ENCODE results near the gene CHID1. TPM values are rescaled to one million over a fixed set of nuclear protein-coding genes. Genes with fewer than 3 reads are reported as not detected.

Gene CHID1
- total RNA-seq, 1 donor from 2014 or later, result 72.9 TPM

GRCh38 chr11:910044-910588 is 494 bp downstream of the CHID1 start:
- Histone ChIP-seq H3K4me3 (peak overlapping the region; percentile 91), H3K9me3 (no peaks in the 10 kb centered on the region), H3K36me3 (no peaks in the 10 kb centered on the region), H3K27ac (peak overlapping the region; percentile 90), H3K27me3 (no peaks in the 10 kb centered on the region), H3K4me1 (peaks cover 29% of the 10 kb centered on the region)
- no peak for TF ChIP-seq POLR2A (IDR thresholded peaks at IDR 0.05)
- TF ChIP-seq, protein P1, sequence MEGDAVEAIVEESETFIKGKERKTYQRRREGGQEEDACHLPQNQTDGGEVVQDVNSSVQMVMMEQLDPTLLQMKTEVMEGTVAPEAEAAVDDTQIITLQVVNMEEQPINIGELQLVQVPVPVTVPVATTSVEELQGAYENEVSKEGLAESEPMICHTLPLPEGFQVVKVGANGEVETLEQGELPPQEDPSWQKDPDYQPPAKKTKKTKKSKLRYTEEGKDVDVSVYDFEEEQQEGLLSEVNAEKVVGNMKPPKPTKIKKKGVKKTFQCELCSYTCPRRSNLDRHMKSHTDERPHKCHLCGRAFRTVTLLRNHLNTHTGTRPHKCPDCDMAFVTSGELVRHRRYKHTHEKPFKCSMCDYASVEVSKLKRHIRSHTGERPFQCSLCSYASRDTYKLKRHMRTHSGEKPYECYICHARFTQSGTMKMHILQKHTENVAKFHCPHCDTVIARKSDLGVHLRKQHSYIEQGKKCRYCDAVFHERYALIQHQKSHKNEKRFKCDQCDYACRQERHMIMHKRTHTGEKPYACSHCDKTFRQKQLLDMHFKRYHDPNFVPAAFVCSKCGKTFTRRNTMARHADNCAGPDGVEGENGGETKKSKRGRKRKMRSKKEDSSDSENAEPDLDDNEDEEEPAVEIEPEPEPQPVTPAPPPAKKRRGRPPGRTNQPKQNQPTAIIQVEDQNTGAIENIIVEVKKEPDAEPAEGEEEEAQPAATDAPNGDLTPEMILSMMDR (IDR thresholded peaks at IDR 0.05), result no peak
- TF ChIP-seq POLR2AphosphoS5 (IDR thresholded peaks at IDR 0.05; ENCODE audit: insufficient read depth in 1 of 2, low read depth in 1 of 2), result no peak
- DNase-seq (ENCODE audit: extremely low spot score in 2 of 2), result no peak
- intact Hi-C loops (cut with DNase I), result no loop called here

- Histone ChIP-seq H3K27me3 (no peaks in the 10 kb centered on the region), H3K27ac (no peak overlapping the region), H3K4me3 (peak overlapping the region in 1 of 2 donors; percentile 91), H3K36me3 (peaks cover 0 to 4% of the 10 kb centered on the region in 2 donors), H3K4me1 (peaks cover 29% of the 10 kb centered on the region), H3K9me3 (no peaks in the 10 kb centered on the region)
- TF ChIP-seq, protein P1 (IDR thresholded peaks at IDR 0.05), result no peak
- TF ChIP-seq POLR2A (IDR thresholded peaks at IDR 0.05), result no peak
- TF ChIP-seq POLR2AphosphoS5 (IDR thresholded peaks at IDR 0.05; ENCODE audit: insufficient read depth in 1 of 2, low read depth in 1 of 2), result no peak
- intact Hi-C loops (cut with DNase I), result no loop called here
- no peak for DNase-seq (ENCODE audit: extremely low spot score in 2 of 2)
Observed at GRCh38 chr11:909406-909805, 1.2 kb downstream of the CHID1 start.

DNA sequence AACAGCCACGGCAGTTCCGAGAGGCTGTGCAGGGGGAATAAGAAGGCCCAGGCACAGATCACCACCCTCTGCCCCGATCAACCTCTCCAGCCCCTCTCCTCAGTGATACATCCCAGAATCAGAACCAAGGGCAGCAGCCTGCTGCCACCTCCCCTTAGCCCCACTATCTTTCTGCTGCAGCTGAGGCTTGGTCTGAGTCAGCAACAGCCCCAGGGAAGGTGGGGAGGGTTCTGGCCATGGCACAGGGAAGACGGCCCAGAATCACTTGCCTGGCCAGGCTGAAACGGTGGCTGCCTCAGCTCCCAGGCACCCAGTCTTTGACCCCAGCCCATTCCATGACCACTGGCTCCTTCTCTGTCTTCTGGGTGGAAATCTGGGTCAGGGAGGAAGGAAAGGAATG is 2.3 kb downstream of the CHID1 start:
- TF ChIP-seq POLR2A (IDR thresholded peaks at IDR 0.05) (no peak), POLR2AphosphoS5 (IDR thresholded peaks at IDR 0.05; ENCODE audit: insufficient read depth in 1 of 2, low read depth in 1 of 2) (no peak)
- TF ChIP-seq, protein P1 (IDR thresholded peaks at IDR 0.05), result no peak
- no peak for DNase-seq (ENCODE audit: extremely low spot score in 2 of 2)
- intact Hi-C loops (cut with DNase I), result no loop called here
- Histone ChIP-seq H3K27me3 (no peaks in the 10 kb centered on the region), H3K4me3 (no peak overlapping the region), H3K27ac (no peak overlapping the region), H3K4me1 (peaks cover 29% of the 10 kb centered on the region), H3K36me3 (peaks cover 0 to 14% of the 10 kb centered on the region in 2 donors), H3K9me3 (no peaks in the 10 kb centered on the region)

- intact Hi-C loops (cut with DNase I), result no loop called here
- TF ChIP-seq, protein P1 (IDR thresholded peaks at IDR 0.05), result no peak
- no peak for TF ChIP-seq POLR2A (IDR thresholded peaks at IDR 0.05)
- no peak for TF ChIP-seq POLR2AphosphoS5 (IDR thresholded peaks at IDR 0.05; ENCODE audit: insufficient read depth in 1 of 2, low read depth in 1 of 2)
- H3K9me3 ChIP-seq, result no peaks in the 10 kb centered on the region
- H3K4me3 ChIP-seq, result no peak overlapping the region
- DNase-seq (ENCODE audit: extremely low spot score in 2 of 2), result no peak
- H3K36me3 ChIP-seq, result peaks cover 0 to 20% of the 10 kb centered on the region in 2 donors
- no peaks in the 10 kb centered on the region for H3K27me3 ChIP-seq
- peaks cover 29% of the 10 kb centered on the region for H3K4me1 ChIP-seq
- H3K27ac ChIP-seq, result no peak overlapping the region
Observed at GRCh38 chr11:907668-908067, 2.9 kb downstream of the CHID1 start.

GRCh38 chr11:905952-906351 is 4.7 kb downstream of the CHID1 start:
- H3K27ac ChIP-seq, result no peak overlapping the region
- H3K4me1 ChIP-seq, result peaks cover 19% of the 10 kb centered on the region
- H3K9me3 ChIP-seq, result no peaks in the 10 kb centered on the region
- intact Hi-C loops (cut with DNase I), result no loop called here
- TF ChIP-seq POLR2A (IDR thresholded peaks at IDR 0.05), result no peak
- no peak for TF ChIP-seq POLR2AphosphoS5 (IDR thresholded peaks at IDR 0.05; ENCODE audit: insufficient read depth in 1 of 2, low read depth in 1 of 2)
- TF ChIP-seq, protein P1 (IDR thresholded peaks at IDR 0.05), result no peak
- H3K27me3 ChIP-seq, result no peaks in the 10 kb centered on the region
- no peak overlapping the region for H3K4me3 ChIP-seq
- peaks cover 3 to 35% of the 10 kb centered on the region in 2 donors for H3K36me3 ChIP-seq
- DNase-seq (ENCODE audit: extremely low spot score in 2 of 2), result no peak
